Effector memory CD4-positive, alpha-beta T cell (primary cell): ENCODE data around the gene WDR35.

Experiments used
- DNase-seq, 3 donors: peaks; one replicate each; pipeline ENCODE4 v3.0.0-alpha.2; 2020
- H3K27ac ChIP-seq: 2 replicates; pipeline ENCODE4 v1.7.0; 2013; ENCODE audit warnings: mild to moderate bottlenecking, low read length, moderate library complexity; ENCODE audit not compliant: insufficient read depth, poor library complexity, severe bottlenecking
- H3K27me3 ChIP-seq: replicated peaks from 2 replicates; pipeline ENCODE4 v1.7.0; 2013; ENCODE audit warnings: mild to moderate bottlenecking, low read length; ENCODE audit not compliant: insufficient read depth, control insufficient read depth, poor library complexity, severe bottlenecking
- H3K36me3 ChIP-seq: 2 replicates; pipeline ENCODE4 v1.7.0; 2013; ENCODE audit warnings: mild to moderate bottlenecking, low read length, moderate library complexity; ENCODE audit not compliant: control insufficient read depth, insufficient read depth
- H3K4me1 ChIP-seq: 2 replicates; pipeline ENCODE4 v1.7.0; 2013; ENCODE audit warnings: low read length, mild to moderate bottlenecking; ENCODE audit not compliant: control insufficient read depth, insufficient read depth, poor library complexity, severe bottlenecking
- H3K4me3 ChIP-seq: 2 replicates; pipeline ENCODE4 v1.7.0; 2013; ENCODE audit warnings: low read length, low read depth, mild to moderate bottlenecking; ENCODE audit not compliant: insufficient read depth, poor library complexity, severe bottlenecking
- H3K9me3 ChIP-seq: 2 replicates; pipeline ENCODE4 v1.7.0; 2013; ENCODE audit warnings: mild to moderate bottlenecking, low read length, moderate library complexity; ENCODE audit not compliant: control insufficient read depth

Gene WDR35

DNA sequence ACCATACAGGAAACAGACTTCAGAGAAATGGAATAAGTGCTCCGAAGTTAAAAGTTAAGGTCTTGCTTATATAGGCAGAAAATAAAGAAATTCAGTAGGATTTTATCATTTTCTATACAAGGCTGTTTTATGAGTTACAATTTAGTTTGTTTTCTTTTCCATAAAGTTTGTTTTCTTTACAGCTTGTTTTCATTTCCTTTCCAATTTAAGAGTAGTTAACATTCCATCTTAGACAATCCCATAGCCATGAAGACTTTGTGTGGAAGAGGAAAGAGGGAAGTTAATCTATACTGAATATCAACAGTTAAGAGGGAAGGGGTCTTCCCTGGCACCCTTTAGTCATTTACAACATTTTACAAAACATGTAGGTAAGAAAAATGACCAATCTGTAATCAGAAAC lies 114.6 kb downstream of the WDR35 start:
- DNase-seq = no peak
- Histone ChIP-seq H3K4me3 (no peak overlapping the region), H3K27me3 (no peaks in the 10 kb centered on the region)

DNA sequence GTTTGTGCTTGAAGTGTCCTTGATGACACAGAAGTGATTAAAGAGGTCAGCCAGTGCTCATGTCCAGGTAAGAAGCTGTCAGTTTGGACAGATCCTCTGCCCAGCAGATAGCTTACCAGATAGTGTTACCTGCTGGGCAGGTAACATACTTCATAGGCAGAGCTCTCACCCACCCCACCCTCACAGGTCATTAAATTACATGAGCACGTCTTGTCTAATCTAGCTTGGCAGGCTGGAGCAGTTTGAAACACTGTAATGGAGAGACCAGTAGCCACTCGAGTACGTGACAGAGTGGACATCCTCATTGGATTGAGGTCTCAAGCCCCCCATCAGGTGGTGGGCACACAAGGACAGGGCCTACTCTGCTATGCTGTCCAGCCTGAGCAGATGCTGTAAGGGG lies 115.2 kb downstream of the WDR35 start:
- Histone ChIP-seq H3K27me3 (no peaks in the 10 kb centered on the region), H3K27ac (no peak overlapping the region), H3K4me1 (peaks cover under 1% of the 10 kb centered on the region), H3K4me3 (no peak overlapping the region), H3K9me3 (no peaks in the 10 kb centered on the region), H3K36me3 (peaks cover 5% of the 10 kb centered on the region)
- no peak for DNase-seq

More for the DNA sequence above, 114.6 kb downstream of the WDR35 start:
- Histone ChIP-seq H3K4me1 (no peaks in the 10 kb centered on the region), H3K36me3 (peaks cover 5% of the 10 kb centered on the region), H3K27ac (no peak overlapping the region), H3K9me3 (no peaks in the 10 kb centered on the region)

- DNase-seq = no peak
- H3K4me3 ChIP-seq = no peak overlapping the region
- H3K27ac ChIP-seq = no peak overlapping the region
- no peaks in the 10 kb centered on the region for H3K27me3 ChIP-seq
- no peaks in the 10 kb centered on the region for H3K9me3 ChIP-seq
- H3K36me3 ChIP-seq = peaks cover 5% of the 10 kb centered on the region
- peaks cover 9% of the 10 kb centered on the region for H3K4me1 ChIP-seq
These were observed 116.9 kb downstream of the WDR35 start for GRCh38 chr2:19873014-19873413.

GRCh38 chr2:19872302-19872701 lies 117.6 kb downstream of the WDR35 start:
- Histone ChIP-seq H3K4me1 (peaks cover 9% of the 10 kb centered on the region), H3K36me3 (peaks cover 5% of the 10 kb centered on the region), H3K27ac (no peak overlapping the region), H3K9me3 (no peaks in the 10 kb centered on the region), H3K27me3 (no peaks in the 10 kb centered on the region), H3K4me3 (no peak overlapping the region)
- DNase-seq = no peak

DNA sequence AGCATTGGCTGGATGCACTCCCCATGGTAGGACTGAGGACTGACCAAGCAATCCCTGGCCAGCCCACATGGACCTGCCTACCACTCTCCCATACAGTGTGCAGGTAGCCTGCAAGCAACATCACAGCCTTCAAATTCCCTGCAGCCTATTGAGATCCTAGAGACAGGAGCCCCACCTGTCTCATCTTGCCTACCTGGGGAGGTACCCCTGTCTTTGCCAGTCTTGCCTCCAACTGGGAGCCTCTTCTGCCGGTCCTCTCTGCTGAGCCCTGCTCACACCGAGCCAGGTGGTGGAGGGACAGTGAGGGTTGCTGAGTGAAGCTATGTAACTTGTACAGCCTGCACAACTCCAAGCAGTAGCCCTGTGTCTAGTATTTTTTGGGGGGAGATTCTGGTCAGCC lies 118.1 kb downstream of the WDR35 start:
- Histone ChIP-seq H3K27ac (no peak overlapping the region), H3K4me3 (no peak overlapping the region), H3K36me3 (peaks cover 5% of the 10 kb centered on the region), H3K9me3 (no peaks in the 10 kb centered on the region), H3K4me1 (peaks cover 9% of the 10 kb centered on the region), H3K27me3 (no peaks in the 10 kb centered on the region)
- no peak for DNase-seq

DNA sequence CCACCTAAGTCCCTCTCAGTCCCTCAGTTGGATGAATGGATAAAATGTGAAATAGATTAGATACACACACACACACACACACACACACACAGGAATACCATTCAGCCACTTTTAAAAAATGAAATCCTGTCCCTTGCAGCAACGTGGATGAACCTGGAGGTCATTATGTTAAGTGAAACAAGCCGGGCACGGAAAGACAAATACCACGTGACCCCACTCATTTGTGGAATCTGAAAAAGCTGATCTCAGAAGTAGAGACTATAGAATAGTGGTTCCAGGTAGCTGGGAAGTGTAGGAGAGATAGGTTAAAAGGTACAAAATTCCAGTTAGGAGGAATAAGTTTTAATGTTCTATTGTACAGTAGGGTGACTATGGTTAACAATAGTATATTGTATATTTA lies 119.1 kb downstream of the WDR35 start:
- H3K4me3 ChIP-seq = no peak overlapping the region

GRCh38 chr2:19868701-19869580 lies 121.0 kb downstream of the WDR35 start:
- Histone ChIP-seq H3K27me3 (no peaks in the 10 kb centered on the region), H3K4me1 (peaks cover 9% of the 10 kb centered on the region), H3K9me3 (no peaks in the 10 kb centered on the region), H3K4me3 (peak overlapping the region; percentile 74), H3K27ac (peak overlapping the region; percentile 50), H3K36me3 (no peaks in the 10 kb centered on the region)
- peak; percentile 16 to 39 (median 24) for DNase-seq

More for the DNA sequence above, 119.1 kb downstream of the WDR35 start:
- Histone ChIP-seq H3K36me3 (peaks cover 2% of the 10 kb centered on the region), H3K4me1 (peaks cover 9% of the 10 kb centered on the region), H3K27ac (no peak overlapping the region), H3K27me3 (no peaks in the 10 kb centered on the region), H3K9me3 (no peaks in the 10 kb centered on the region)
- DNase-seq = no peak

GRCh38 chr2:19868224-19868623 lies 121.7 kb downstream of the WDR35 start:
- Histone ChIP-seq H3K27me3 (no peaks in the 10 kb centered on the region), H3K9me3 (no peaks in the 10 kb centered on the region), H3K4me1 (peaks cover 13% of the 10 kb centered on the region), H3K36me3 (no peaks in the 10 kb centered on the region), H3K4me3 (peak overlapping the region; percentile 74), H3K27ac (peak overlapping the region; percentile 50)
- DNase-seq = no peak

DNA sequence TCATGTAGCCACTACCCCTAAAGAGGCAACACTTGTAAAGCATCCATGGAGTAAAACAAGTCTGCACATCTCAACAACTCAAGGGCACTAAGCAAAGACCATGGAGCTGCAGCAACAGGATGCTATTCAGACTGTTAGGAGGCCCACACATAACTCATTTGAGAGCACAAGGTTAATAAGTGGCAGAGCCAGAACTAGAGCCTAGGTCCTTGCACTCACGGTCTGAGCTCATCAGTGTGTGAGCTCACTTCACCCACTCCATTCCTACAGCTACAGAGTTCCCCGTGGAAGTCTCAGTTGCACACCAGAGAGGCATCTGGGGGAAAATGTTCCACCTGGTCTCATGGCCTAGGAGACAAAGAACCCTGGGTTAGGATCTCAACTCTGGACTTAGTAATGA lies 123.1 kb downstream of the WDR35 start:
- H3K9me3 ChIP-seq = no peaks in the 10 kb centered on the region
- no peak overlapping the region for H3K4me3 ChIP-seq
- DNase-seq = no peak
- no peak overlapping the region for H3K27ac ChIP-seq
- no peaks in the 10 kb centered on the region for H3K36me3 ChIP-seq
- H3K27me3 ChIP-seq = no peaks in the 10 kb centered on the region
- H3K4me1 ChIP-seq = peaks cover 13% of the 10 kb centered on the region

GRCh38 chr2:19865151-19865550 lies 124.8 kb downstream of the WDR35 start:
- H3K4me3 ChIP-seq = no peak overlapping the region
- no peaks in the 10 kb centered on the region for H3K36me3 ChIP-seq
- H3K4me1 ChIP-seq = peaks cover 13% of the 10 kb centered on the region
- H3K27me3 ChIP-seq = no peaks in the 10 kb centered on the region
- H3K27ac ChIP-seq = no peak overlapping the region
- no peaks in the 10 kb centered on the region for H3K9me3 ChIP-seq
- no peak for DNase-seq
